GM18870 (cell line): ENCODE measurements around the gene TCEA3.
A peak's percentile ranks its signal among the peaks of the same experiment; 100 is the strongest.

Experiments used
- ATAC-seq: cut with Tn5 transposase; IDR thresholded peaks from one replicate; pipeline ENCODE4 v1.9.1; 2021; ENCODE audit warnings: moderate library complexity; ENCODE audit not compliant: unreplicated experiment

Gene TCEA3

GRCh38 chr1:23370330-23370708 is 54.2 kb downstream of the TCEA3 start:
- ATAC-seq: no peak

GRCh38 chr1:23369335-23370013 is 55.1 kb downstream of the TCEA3 start, which contains the start of gene ZNF436:
ZNF436 (minus strand) TSS chr1:23369836; CDS start chr1:23368005, 1,831 bp downstream.
- no peak for ATAC-seq

- ATAC-seq: peak; percentile 46
Measured at GRCh38 chr1:23368562-23369334, 55.8 kb downstream of the TCEA3 start.

- peak; percentile 88 for ATAC-seq
Measured at GRCh38 chr1:23367791-23368561, 56.6 kb downstream of the TCEA3 start.

GRCh38 chr1:23367451-23367790 is 57.1 kb downstream of the TCEA3 start:
- no peak for ATAC-seq

GRCh38 chr1:23366598-23366997 is 58.0 kb downstream of the TCEA3 start:
- ATAC-seq: no peak

GRCh38 chr1:23366146-23366545 is 58.4 kb downstream of the TCEA3 start:
- ATAC-seq: no peak

- no peak for ATAC-seq
Measured at GRCh38 chr1:23362218-23362713, 62.3 kb downstream of the TCEA3 start.

- ATAC-seq: no peak
Measured at GRCh38 chr1:23358310-23358875, 66.2 kb downstream of the TCEA3 start.

- ATAC-seq: no peak
Measured at GRCh38 chr1:23357138-23357908, 67.2 kb downstream of the TCEA3 start.

- ATAC-seq: no peak
Measured at GRCh38 chr1:23356471-23357137, 67.9 kb downstream of the TCEA3 start.

- ATAC-seq: no peak
Measured at GRCh38 chr1:23354245-23354644, 70.3 kb downstream of the TCEA3 start.

- no peak for ATAC-seq
Measured at GRCh38 chr1:23352096-23352695, 72.4 kb downstream of the TCEA3 start.

GRCh38 chr1:23345920-23346319 is 78.6 kb downstream of the TCEA3 start:
- ATAC-seq: no peak

GRCh38 chr1:23344987-23345472 is 79.5 kb downstream of the TCEA3 start:
- no peak for ATAC-seq

GRCh38 chr1:23344111-23344986 is 80.2 kb downstream of the TCEA3 start, which contains the start of gene HNRNPR:
HNRNPR (minus strand) TSS chr1:23344284; CDS start chr1:23341008, 3,276 bp downstream.
- ATAC-seq: peak; percentile 84

- no peak for ATAC-seq
Measured at GRCh38 chr1:23343221-23344110, 81.1 kb downstream of the TCEA3 start.
